Cardiac fibroblast (primary cell): ENCODE measurements around the gene ADAM10.

Source experiments
- DNase-seq, 2 donors: peaks; one replicate each; pipeline versions ENCODE4 v3.0.0 to v3.0.0-alpha.2; 2010; ENCODE audit warnings: low read depth in 2 of 2
- H3K4me3 ChIP-seq, 2 donors: replicated peaks in 1 of 2; 1 replicate in 1 of 2; 2 replicates in 1 of 2; pipeline ENCODE4 v1.5.1; 2011; ENCODE audit warnings: low read depth in 2 of 2, low read length in 2 of 2, mild to moderate bottlenecking in 2 of 2, moderate library complexity in 1 of 2
- TF ChIP-seq, protein P1 (sequence below): IDR thresholded peaks from one replicate; pipeline ENCODE4 v1.5.1; 2011; ENCODE audit warnings: low read depth, mild to moderate bottlenecking, low read length, inconsistent platforms

ADAM10 gene

DNA sequence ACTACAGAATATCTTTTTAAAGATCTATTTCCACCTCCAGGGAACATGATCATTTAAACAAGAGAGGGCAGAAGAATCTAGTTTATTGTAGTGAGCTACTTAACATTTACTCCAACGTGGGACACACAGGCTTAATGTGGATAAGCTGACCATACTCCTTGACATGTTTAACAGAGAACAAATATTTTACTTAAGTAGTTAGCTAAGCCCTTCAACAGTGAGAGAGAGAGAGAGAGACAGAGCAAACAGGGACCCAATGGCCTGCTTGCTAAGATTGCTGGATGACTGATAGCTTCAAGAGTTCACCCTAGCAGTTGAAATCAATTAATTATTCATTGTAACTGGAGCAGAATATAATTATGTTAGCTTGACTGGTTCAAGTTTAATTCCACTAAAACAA, 158.6 kb downstream of the ADAM10 start:
- DNase-seq, result no peak
- no peak overlapping the region for H3K4me3 ChIP-seq
- TF ChIP-seq, protein P1, sequence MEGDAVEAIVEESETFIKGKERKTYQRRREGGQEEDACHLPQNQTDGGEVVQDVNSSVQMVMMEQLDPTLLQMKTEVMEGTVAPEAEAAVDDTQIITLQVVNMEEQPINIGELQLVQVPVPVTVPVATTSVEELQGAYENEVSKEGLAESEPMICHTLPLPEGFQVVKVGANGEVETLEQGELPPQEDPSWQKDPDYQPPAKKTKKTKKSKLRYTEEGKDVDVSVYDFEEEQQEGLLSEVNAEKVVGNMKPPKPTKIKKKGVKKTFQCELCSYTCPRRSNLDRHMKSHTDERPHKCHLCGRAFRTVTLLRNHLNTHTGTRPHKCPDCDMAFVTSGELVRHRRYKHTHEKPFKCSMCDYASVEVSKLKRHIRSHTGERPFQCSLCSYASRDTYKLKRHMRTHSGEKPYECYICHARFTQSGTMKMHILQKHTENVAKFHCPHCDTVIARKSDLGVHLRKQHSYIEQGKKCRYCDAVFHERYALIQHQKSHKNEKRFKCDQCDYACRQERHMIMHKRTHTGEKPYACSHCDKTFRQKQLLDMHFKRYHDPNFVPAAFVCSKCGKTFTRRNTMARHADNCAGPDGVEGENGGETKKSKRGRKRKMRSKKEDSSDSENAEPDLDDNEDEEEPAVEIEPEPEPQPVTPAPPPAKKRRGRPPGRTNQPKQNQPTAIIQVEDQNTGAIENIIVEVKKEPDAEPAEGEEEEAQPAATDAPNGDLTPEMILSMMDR, result no peak

DNA sequence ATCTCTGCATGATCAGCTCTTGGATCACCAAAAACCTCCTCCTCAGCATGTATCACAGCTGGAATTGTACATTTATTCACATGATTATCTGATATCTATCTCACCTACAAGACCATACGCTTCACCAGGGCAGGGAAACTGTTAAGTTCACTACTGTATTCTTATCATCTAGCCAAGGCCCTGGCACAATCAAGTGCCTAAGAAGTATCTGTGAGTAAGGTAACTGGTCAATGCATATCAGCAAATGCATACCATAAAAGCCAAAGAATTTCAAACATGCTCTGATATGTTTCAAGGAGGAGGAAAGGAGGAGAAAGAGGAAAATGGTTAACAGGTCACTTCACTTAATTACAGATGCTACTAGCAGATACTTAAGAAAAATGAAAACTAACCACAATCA, 159.3 kb downstream of the ADAM10 start:
- DNase-seq, result no peak
- TF ChIP-seq, protein P1, result no peak

DNA sequence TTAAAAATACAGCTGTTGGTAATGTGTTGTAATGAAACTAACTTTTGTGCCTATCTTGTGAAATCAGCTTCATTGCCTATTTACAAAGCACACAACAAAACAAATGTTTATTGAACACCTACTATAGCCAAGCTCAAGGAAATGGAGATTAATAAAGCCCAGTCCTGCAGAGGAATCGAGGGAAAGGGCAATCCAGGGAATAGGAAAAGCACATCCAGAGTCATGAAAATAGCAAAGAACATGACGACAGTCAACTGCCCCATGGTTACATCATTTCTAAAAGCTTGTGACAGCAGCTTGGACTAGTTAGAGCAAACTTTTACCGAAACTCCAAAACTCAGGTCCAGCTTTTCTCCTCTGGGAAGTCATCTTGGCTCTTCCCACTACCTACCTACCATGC, 160.5 kb downstream of the ADAM10 start:
- TF ChIP-seq, protein P1, result no peak
- H3K4me3 ChIP-seq, result no peak overlapping the region
- no peak for DNase-seq

More for the DNA sequence above, 159.3 kb downstream of the ADAM10 start:
- H3K4me3 ChIP-seq, result no peak overlapping the region

DNA sequence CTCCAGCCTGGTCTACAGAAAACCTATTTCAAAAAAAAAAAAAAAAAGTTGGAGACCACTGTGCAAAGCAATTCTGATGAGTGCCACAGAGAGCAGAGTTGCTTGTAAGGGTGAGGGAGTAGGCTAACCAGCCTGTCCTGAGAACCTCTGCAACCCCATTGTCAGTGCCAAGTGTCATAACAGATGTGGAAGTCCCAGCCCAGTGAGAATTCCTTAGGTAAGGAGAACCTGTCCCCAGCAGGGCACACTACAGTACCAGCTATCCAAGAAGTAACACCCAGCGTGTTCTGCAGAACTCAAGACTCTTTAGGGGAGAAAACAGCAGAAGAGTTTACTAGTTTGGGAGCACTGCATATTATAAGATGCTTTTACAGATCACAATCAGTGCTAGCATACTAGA, 161.4 kb downstream of the ADAM10 start:
- TF ChIP-seq, protein P1, result no peak
- DNase-seq, result no peak
- H3K4me3 ChIP-seq, result no peak overlapping the region

DNA sequence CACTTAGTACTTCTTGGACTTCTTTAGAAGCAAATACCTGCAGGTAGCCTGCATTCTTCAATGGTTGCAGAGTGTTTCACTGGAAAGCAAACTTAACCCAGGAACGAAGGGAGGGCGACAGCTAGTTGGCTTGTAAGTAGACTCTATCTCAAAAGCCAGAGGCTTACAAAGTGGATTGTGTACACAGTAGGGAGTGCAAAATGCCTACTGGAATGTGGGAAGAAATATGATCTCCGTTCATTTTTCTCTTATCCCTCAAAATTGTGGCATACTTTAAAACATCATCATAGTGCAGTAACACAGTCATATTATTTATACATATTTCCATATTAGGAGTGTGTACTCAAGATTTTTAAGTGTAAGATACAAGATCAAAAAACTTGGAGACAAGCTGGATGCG, 162.0 kb downstream of the ADAM10 start:
- TF ChIP-seq, protein P1, result no peak
- no peak for DNase-seq
- no peak overlapping the region for H3K4me3 ChIP-seq

DNA sequence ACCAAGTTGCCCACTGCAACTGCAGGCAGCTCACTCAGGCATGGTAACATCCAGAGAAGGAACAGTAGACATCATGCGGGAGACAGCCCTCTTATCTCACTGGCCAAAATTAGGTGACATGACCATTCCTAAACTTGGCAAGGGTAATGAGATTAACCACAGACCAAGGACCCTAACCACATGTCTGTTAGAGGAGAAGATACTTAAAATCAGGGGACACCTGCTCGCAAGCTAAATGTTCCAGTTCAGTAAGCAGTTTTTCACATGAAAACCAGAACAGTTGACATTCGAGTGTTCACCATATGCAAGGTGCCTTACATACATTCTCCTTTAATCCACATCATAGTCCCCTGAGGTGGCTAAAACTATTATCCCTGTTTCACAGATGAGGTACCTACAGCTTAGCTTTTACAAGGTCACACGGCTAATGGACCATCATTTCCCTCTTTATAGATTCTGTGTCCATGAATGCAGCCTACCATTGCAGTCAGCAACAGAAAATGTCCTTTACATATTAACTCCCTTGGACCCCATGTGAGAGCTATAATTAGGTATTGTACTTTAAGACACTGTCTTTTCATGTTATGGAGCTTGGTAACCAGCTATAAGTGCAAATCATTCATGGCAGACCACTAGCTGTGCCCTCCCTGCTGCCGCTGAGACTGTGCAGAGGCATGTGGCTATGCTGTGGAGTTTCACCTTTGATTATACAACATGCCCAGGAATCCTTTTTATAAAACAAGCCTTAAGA, 163.6 kb downstream of the ADAM10 start:
- no peak for DNase-seq
- TF ChIP-seq, protein P1, result no peak
- no peak overlapping the region for H3K4me3 ChIP-seq

DNA sequence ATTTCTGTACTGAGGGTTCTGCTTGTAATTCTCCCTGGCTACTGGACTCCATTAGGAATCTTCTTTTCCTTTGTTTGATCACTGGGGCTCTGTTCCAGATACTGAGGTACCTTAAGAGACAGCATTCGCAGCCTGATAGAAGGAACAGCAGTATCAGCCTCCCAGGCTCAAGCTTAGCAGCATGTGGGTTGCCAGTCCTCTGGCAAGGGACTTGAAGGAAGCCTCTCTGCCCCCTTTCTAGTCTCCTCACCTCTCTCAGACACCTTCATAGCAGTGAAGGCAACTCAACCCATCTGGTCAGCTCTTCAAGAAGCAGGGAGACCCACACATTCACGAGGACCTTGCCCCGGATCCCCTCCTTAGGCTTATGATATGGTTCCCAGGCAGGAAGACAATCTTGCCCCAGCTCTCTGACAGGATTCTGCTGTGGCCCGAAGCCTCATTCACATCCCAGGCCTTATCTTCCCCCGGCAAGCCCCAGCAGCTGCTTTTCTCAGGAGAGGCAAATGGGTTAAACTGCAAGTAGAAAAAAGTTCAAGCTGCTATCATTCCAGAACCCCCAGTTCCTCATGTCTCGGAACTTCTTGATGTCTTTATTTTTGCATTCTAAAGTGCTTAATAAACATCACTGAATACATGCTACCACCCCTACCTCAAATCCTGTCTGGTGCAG, 164.6 kb downstream of the ADAM10 start:
- no peak overlapping the region for H3K4me3 ChIP-seq
- TF ChIP-seq, protein P1, result no peak
- DNase-seq, result no peak
